ENCODE measurements around the gene NBEA.
A peak's percentile ranks its signal among the peaks of the same experiment; 100 is the strongest.

NBEA gene

GRCh38 chr13:35617420-35617819 is 675.4 kb downstream of the NBEA start:
- H3K27ac ChIP-seq (ENCODE audit: low read length, poor library complexity, severe bottlenecking): no peak overlapping the region
- no peak overlapping the region for H3K9ac ChIP-seq (ENCODE audit: low read length)
- no peak overlapping the region for H3K4me2 ChIP-seq (ENCODE audit: low read length, poor library complexity, severe bottlenecking)
- no peak overlapping the region for H2AK5ac ChIP-seq (ENCODE audit: low read length, severe bottlenecking)
- no peak overlapping the region for H3K23ac ChIP-seq (ENCODE audit: low read length in 2 of 2)
- 73% methylated on average over 5 of the region's 6 CpGs for WGBS
- no peak overlapping the region for H2BK15ac ChIP-seq (ENCODE audit: low read depth, poor library complexity, severe bottlenecking)
- H3K79me1 ChIP-seq (replicated peaks; ENCODE audit: low read length, poor library complexity, severe bottlenecking): no peaks in the 10 kb centered on the region
- H3K9me3 ChIP-seq (ENCODE audit: control insufficient read depth, low read length): no peaks in the 10 kb centered on the region
- H2BK120ac ChIP-seq (ENCODE audit: low read depth, low read length): no peak overlapping the region
- no peak overlapping the region for H3K4me3 ChIP-seq (ENCODE audit: insufficient read depth in 1 of 2, low read depth in 1 of 2, low read length in 2 of 2)
- no peaks in the 10 kb centered on the region for H3K36me3 ChIP-seq (ENCODE audit: control insufficient read depth in 1 of 2, insufficient read depth in 2 of 2, low read depth in 1 of 2, low read length in 2 of 2)
- H2BK5ac ChIP-seq (ENCODE audit: low read depth, low read length, poor library complexity, severe bottlenecking): no peak overlapping the region
- H4K91ac ChIP-seq (ENCODE audit: low read length): no peak overlapping the region
- no peak overlapping the region for H3K4ac ChIP-seq (ENCODE audit: low read depth in 1 of 2, low read length in 2 of 2)
- H3K18ac ChIP-seq (ENCODE audit: low read depth in 1 of 2, low read length in 2 of 2): no peak overlapping the region
- no peak overlapping the region for H2BK12ac ChIP-seq (ENCODE audit: low read length in 2 of 2)
- DNase-seq: no peak
- H3K27me3 ChIP-seq (ENCODE audit: control insufficient read depth in 1 of 2, insufficient read depth in 1 of 2, low read length in 2 of 2): no peaks in the 10 kb centered on the region
- H3K4me1 ChIP-seq (ENCODE audit: control insufficient read depth, insufficient read depth, low read depth, low read length): no peaks in the 10 kb centered on the region
- H3K14ac ChIP-seq (ENCODE audit: low read length in 2 of 2): no peak overlapping the region
- no peak overlapping the region for H2AFZ ChIP-seq (ENCODE audit: low read depth, low read length)
- no peak overlapping the region for H4K8ac ChIP-seq (ENCODE audit: low read length)

GRCh38 chr13:35618565-35619083 is 676.6 kb downstream of the NBEA start:
- Histone ChIP-seq H3K18ac (ENCODE audit: low read depth in 1 of 2, low read length in 2 of 2) (no peak overlapping the region), H3K36me3 (ENCODE audit: control insufficient read depth in 1 of 2, insufficient read depth in 2 of 2, low read depth in 1 of 2, low read length in 2 of 2) (no peaks in the 10 kb centered on the region), H2BK120ac (ENCODE audit: low read depth, low read length) (no peak overlapping the region), H2AFZ (ENCODE audit: low read depth, low read length) (no peak overlapping the region), H4K91ac (ENCODE audit: low read length) (no peak overlapping the region), H2BK12ac (ENCODE audit: low read length in 2 of 2) (no peak overlapping the region), H3K79me1 (replicated peaks; ENCODE audit: low read length, poor library complexity, severe bottlenecking) (no peaks in the 10 kb centered on the region), H3K14ac (ENCODE audit: low read length in 2 of 2) (no peak overlapping the region), H4K8ac (ENCODE audit: low read length) (no peak overlapping the region), H3K9ac (ENCODE audit: low read length) (no peak overlapping the region), H2BK5ac (ENCODE audit: low read depth, low read length, poor library complexity, severe bottlenecking) (no peak overlapping the region), H3K27ac (ENCODE audit: low read length, poor library complexity, severe bottlenecking) (no peak overlapping the region), H3K27me3 (ENCODE audit: control insufficient read depth in 1 of 2, insufficient read depth in 1 of 2, low read length in 2 of 2) (no peaks in the 10 kb centered on the region), H3K4me3 (ENCODE audit: insufficient read depth in 1 of 2, low read depth in 1 of 2, low read length in 2 of 2) (no peak overlapping the region), H3K9me3 (ENCODE audit: control insufficient read depth, low read length) (no peaks in the 10 kb centered on the region), H3K23ac (ENCODE audit: low read length in 2 of 2) (no peak overlapping the region), H2AK5ac (ENCODE audit: low read length, severe bottlenecking) (no peak overlapping the region), H3K4me2 (ENCODE audit: low read length, poor library complexity, severe bottlenecking) (no peak overlapping the region), H3K4ac (ENCODE audit: low read depth in 1 of 2, low read length in 2 of 2) (no peak overlapping the region), H3K4me1 (ENCODE audit: control insufficient read depth, insufficient read depth, low read depth, low read length) (no peaks in the 10 kb centered on the region), H2BK15ac (ENCODE audit: low read depth, poor library complexity, severe bottlenecking) (no peak overlapping the region)
- no peak for DNase-seq
- 81% methylated on average over 2 of the region's 5 CpGs for WGBS

- Histone ChIP-seq H3K36me3 (ENCODE audit: control insufficient read depth in 1 of 2, insufficient read depth in 2 of 2, low read depth in 1 of 2, low read length in 2 of 2) (no peaks in the 10 kb centered on the region), H3K14ac (ENCODE audit: low read length in 2 of 2) (no peak overlapping the region), H3K9me3 (ENCODE audit: control insufficient read depth, low read length) (no peaks in the 10 kb centered on the region), H3K4me3 (ENCODE audit: insufficient read depth in 1 of 2, low read depth in 1 of 2, low read length in 2 of 2) (no peak overlapping the region), H4K8ac (ENCODE audit: low read length) (no peak overlapping the region), H2BK5ac (ENCODE audit: low read depth, low read length, poor library complexity, severe bottlenecking) (no peak overlapping the region), H2BK12ac (ENCODE audit: low read length in 2 of 2) (no peak overlapping the region), H3K23ac (ENCODE audit: low read length in 2 of 2) (no peak overlapping the region), H3K4ac (ENCODE audit: low read depth in 1 of 2, low read length in 2 of 2) (no peak overlapping the region), H2AK5ac (ENCODE audit: low read length, severe bottlenecking) (no peak overlapping the region), H3K4me2 (ENCODE audit: low read length, poor library complexity, severe bottlenecking) (no peak overlapping the region), H3K27ac (ENCODE audit: low read length, poor library complexity, severe bottlenecking) (no peak overlapping the region), H3K18ac (ENCODE audit: low read depth in 1 of 2, low read length in 2 of 2) (no peak overlapping the region), H4K91ac (ENCODE audit: low read length) (no peak overlapping the region), H2AFZ (ENCODE audit: low read depth, low read length) (no peak overlapping the region), H3K9ac (ENCODE audit: low read length) (no peak overlapping the region), H2BK120ac (ENCODE audit: low read depth, low read length) (no peak overlapping the region), H3K27me3 (ENCODE audit: control insufficient read depth in 1 of 2, insufficient read depth in 1 of 2, low read length in 2 of 2) (no peaks in the 10 kb centered on the region), H3K79me1 (replicated peaks; ENCODE audit: low read length, poor library complexity, severe bottlenecking) (no peaks in the 10 kb centered on the region), H2BK15ac (ENCODE audit: low read depth, poor library complexity, severe bottlenecking) (peak overlapping the region; percentile 63), H3K4me1 (ENCODE audit: control insufficient read depth, insufficient read depth, low read depth, low read length) (no peaks in the 10 kb centered on the region)
- peak; percentile 1 for DNase-seq
Observed at GRCh38 chr13:35621989-35622388, 679.9 kb downstream of the NBEA start.

GRCh38 chr13:35629026-35629425 is 687.0 kb downstream of the NBEA start:
- Histone ChIP-seq H3K23ac (ENCODE audit: low read length in 2 of 2) (no peak overlapping the region), H4K8ac (ENCODE audit: low read length) (no peak overlapping the region), H3K27me3 (ENCODE audit: control insufficient read depth in 1 of 2, insufficient read depth in 1 of 2, low read length in 2 of 2) (no peaks in the 10 kb centered on the region), H2BK120ac (ENCODE audit: low read depth, low read length) (no peak overlapping the region), H2BK5ac (ENCODE audit: low read depth, low read length, poor library complexity, severe bottlenecking) (no peak overlapping the region), H3K79me1 (replicated peaks; ENCODE audit: low read length, poor library complexity, severe bottlenecking) (no peaks in the 10 kb centered on the region), H3K4me3 (ENCODE audit: insufficient read depth in 1 of 2, low read depth in 1 of 2, low read length in 2 of 2) (no peak overlapping the region), H3K14ac (ENCODE audit: low read length in 2 of 2) (no peak overlapping the region), H3K4me1 (ENCODE audit: control insufficient read depth, insufficient read depth, low read depth, low read length) (peaks cover 1% of the 10 kb centered on the region), H3K27ac (ENCODE audit: low read length, poor library complexity, severe bottlenecking) (no peak overlapping the region), H3K36me3 (ENCODE audit: control insufficient read depth in 1 of 2, insufficient read depth in 2 of 2, low read depth in 1 of 2, low read length in 2 of 2) (no peaks in the 10 kb centered on the region), H3K18ac (ENCODE audit: low read depth in 1 of 2, low read length in 2 of 2) (no peak overlapping the region), H2AK5ac (ENCODE audit: low read length, severe bottlenecking) (no peak overlapping the region), H3K4me2 (ENCODE audit: low read length, poor library complexity, severe bottlenecking) (no peak overlapping the region), H3K4ac (ENCODE audit: low read depth in 1 of 2, low read length in 2 of 2) (no peak overlapping the region), H3K9ac (ENCODE audit: low read length) (no peak overlapping the region), H2AFZ (ENCODE audit: low read depth, low read length) (no peak overlapping the region), H3K9me3 (ENCODE audit: control insufficient read depth, low read length) (no peaks in the 10 kb centered on the region), H2BK15ac (ENCODE audit: low read depth, poor library complexity, severe bottlenecking) (no peak overlapping the region), H2BK12ac (ENCODE audit: low read length in 2 of 2) (no peak overlapping the region), H4K91ac (ENCODE audit: low read length) (no peak overlapping the region)
- DNase-seq: no peak
- WGBS: 100% methylated on average over 1 of the region's 2 CpGs

Data from mesenchymal stem cell (in vitro differentiated cells and primary cell).